H9 (cell line): ENCODE results near the gene SLC38A11. TPM values are rescaled to one million over a fixed set of nuclear protein-coding genes. Genes with fewer than 3 reads are reported as not detected.

Experiments used
- DNase-seq: peaks from one replicate; pipeline ENCODE4 v3.0.0-alpha.2; 2017
- H2AFZ ChIP-seq: one replicate; pipeline ENCODE4 v1.6.1; 2013; ENCODE audit warnings: mild to moderate bottlenecking, low read length, control low read depth, moderate library complexity
- H2AK5ac ChIP-seq: 2 replicates; pipeline ENCODE4 v1.6.1; 2013; ENCODE audit warnings: low read length, control low read depth, mixed read lengths; ENCODE audit not compliant: insufficient read length
- H2BK120ac ChIP-seq: one replicate; pipeline ENCODE4 v1.6.1; 2013; ENCODE audit warnings: low read depth, mild to moderate bottlenecking, low read length, control low read depth, inconsistent platforms; ENCODE audit not compliant: poor library complexity, severe bottlenecking
- H2BK12ac ChIP-seq: 2 replicates; pipeline ENCODE4 v1.6.1; 2013; ENCODE audit warnings: low read length, control low read depth, mixed read lengths, low read depth; ENCODE audit not compliant: insufficient read length
- H2BK15ac ChIP-seq: 2 replicates; pipeline ENCODE4 v1.6.1; 2013; ENCODE audit warnings: low read depth, low read length, control low read depth
- H2BK20ac ChIP-seq: one replicate; pipeline ENCODE4 v1.6.1; 2013; ENCODE audit warnings: low read depth, mild to moderate bottlenecking, low read length, control low read depth, inconsistent platforms; ENCODE audit not compliant: poor library complexity, severe bottlenecking
- H2BK5ac ChIP-seq: 2 replicates; pipeline ENCODE4 v1.6.1; 2013; ENCODE audit warnings: low read length, control low read depth, mixed read lengths; ENCODE audit not compliant: insufficient read length
- H3K14ac ChIP-seq: 2 replicates; pipeline ENCODE4 v1.6.1; 2013; ENCODE audit warnings: low read length, control low read depth; ENCODE audit not compliant: insufficient read depth
- H3K18ac ChIP-seq: 2 replicates; pipeline ENCODE4 v1.6.1; 2013; ENCODE audit warnings: low read depth, mild to moderate bottlenecking, mixed read lengths, low read length, control low read depth; ENCODE audit not compliant: insufficient read length
- H3K23ac ChIP-seq: 2 replicates; pipeline ENCODE4 v1.6.1; 2013; ENCODE audit warnings: low read length, control low read depth, mixed read lengths, low read depth; ENCODE audit not compliant: insufficient read length
- H3K23me2 ChIP-seq: 2 replicates; pipeline ENCODE4 v1.6.1; 2013; ENCODE audit warnings: low read depth, mild to moderate bottlenecking, mixed read lengths, low read length, control low read depth; ENCODE audit not compliant: insufficient read length, poor library complexity, severe bottlenecking
- H3K27ac ChIP-seq: 2 replicates; pipeline ENCODE4 v1.5.1; 2013; ENCODE audit warnings: low read length, control low read depth, mixed read lengths, low read depth; ENCODE audit not compliant: insufficient read length
- H3K27me3 ChIP-seq: 2 replicates; pipeline ENCODE4 v1.6.1; 2013; ENCODE audit warnings: low read length, control low read depth, inconsistent platforms; ENCODE audit not compliant: insufficient read depth
- H3K4ac ChIP-seq: 2 replicates; pipeline ENCODE4 v1.6.1; 2013; ENCODE audit warnings: low read depth, mild to moderate bottlenecking, control low read depth, inconsistent platforms, low read length, moderate library complexity
- H3K4me1 ChIP-seq: 2 replicates; pipeline ENCODE4 v1.6.1; 2013; ENCODE audit warnings: low read length, control low read depth, inconsistent platforms; ENCODE audit not compliant: insufficient read depth
- H3K4me2 ChIP-seq: 2 replicates; pipeline ENCODE4 v1.6.1; 2013; ENCODE audit warnings: low read length, control low read depth, mixed read lengths; ENCODE audit not compliant: insufficient read length, insufficient read depth
- H3K56ac ChIP-seq: 2 replicates; pipeline ENCODE4 v1.6.1; 2013; ENCODE audit warnings: low read depth, mild to moderate bottlenecking, mixed read lengths, low read length, control low read depth; ENCODE audit not compliant: insufficient read length
- H3K79me1 ChIP-seq: 2 replicates; pipeline ENCODE4 v1.6.1; 2013; ENCODE audit warnings: low read depth, mild to moderate bottlenecking, moderate library complexity, low read length, control low read depth, inconsistent platforms; ENCODE audit not compliant: insufficient read depth, poor library complexity, severe bottlenecking
- H3K79me2 ChIP-seq: 2 replicates; pipeline ENCODE4 v1.6.1; 2013; ENCODE audit warnings: low read length, control low read depth, inconsistent platforms; ENCODE audit not compliant: insufficient read depth
- H3K9ac ChIP-seq: 2 replicates; pipeline ENCODE4 v1.6.1; 2013; ENCODE audit warnings: low read length, control low read depth, mixed read lengths; ENCODE audit not compliant: insufficient read length; ENCODE audit errors: extremely low read depth
- H3K9me3 ChIP-seq: one replicate; pipeline ENCODE4 v1.6.1; 2013; ENCODE audit warnings: low read depth, low read length, inconsistent platforms; ENCODE audit not compliant: control insufficient read depth
- H3T11ph ChIP-seq: one replicate; pipeline ENCODE4 v1.6.1; 2013; ENCODE audit warnings: mild to moderate bottlenecking, low read length, control low read depth, inconsistent platforms
- H4K20me1 ChIP-seq: one replicate; pipeline ENCODE4 v1.6.1; 2013; ENCODE audit not compliant: control insufficient read depth, insufficient read length, insufficient read depth
- H4K5ac ChIP-seq: 2 replicates; pipeline ENCODE4 v1.6.1; 2013; ENCODE audit warnings: low read depth, mild to moderate bottlenecking, mixed read lengths, low read length, control low read depth; ENCODE audit not compliant: insufficient read length
- H4K8ac ChIP-seq: replicated peaks from 2 replicates; pipeline ENCODE4 v1.6.1; 2013; ENCODE audit warnings: low read length, control low read depth, mixed read lengths, low read depth; ENCODE audit not compliant: insufficient read length
- H4K91ac ChIP-seq: 2 replicates; pipeline ENCODE4 v1.6.1; 2013; ENCODE audit warnings: low read depth, mild to moderate bottlenecking, moderate library complexity, mixed read lengths, low read length, control low read depth; ENCODE audit not compliant: insufficient read length
- H3K27ac Mint-ChIP-seq, 3 experiments: 2 replicates in 2 of 3; 3 replicates in 1 of 3; pipeline ENCODE4 v1.8.0; 2020 to 2021; ENCODE audit warnings: mixed read lengths in 3 of 3, mild to moderate bottlenecking in 1 of 3, moderate library complexity in 1 of 3
- H3K27me3 Mint-ChIP-seq: 2 replicates; pipeline ENCODE4 v1.8.0; 2021; ENCODE audit warnings: low read depth, mild to moderate bottlenecking, moderate library complexity, mixed read lengths
- H3K36me3 Mint-ChIP-seq, 3 experiments: 2 replicates in 2 of 3; 3 replicates in 1 of 3; pipeline ENCODE4 v1.8.0; 2020 to 2021; ENCODE audit warnings: low read depth in 3 of 3, mixed read lengths in 3 of 3; ENCODE audit not compliant: insufficient read depth in 1 of 3
- H3K4me1 Mint-ChIP-seq, 2 experiments: 2 replicates each; pipeline ENCODE4 v1.8.0; 2020; ENCODE audit warnings: mixed read lengths in 2 of 2
- H3K4me3 Mint-ChIP-seq, 2 experiments: 2 replicates in 1 of 2; 3 replicates in 1 of 2; pipeline ENCODE4 v1.8.0; 2020 to 2021; ENCODE audit warnings: mild to moderate bottlenecking in 2 of 2, mixed read lengths in 2 of 2, moderate library complexity in 1 of 2
- H3K9me3 Mint-ChIP-seq, 2 experiments: 2 replicates in 1 of 2; 3 replicates in 1 of 2; pipeline ENCODE4 v1.8.0; 2020; ENCODE audit warnings: mild to moderate bottlenecking in 2 of 2, mixed read lengths in 2 of 2, moderate library complexity in 1 of 2
- CTCF ChIP-seq: fragments of 200-600 bp; sonication (generic); conservative IDR thresholded peaks from 3 replicates; pipeline ENCODE4 v1.8.0; 2021; ENCODE audit warnings: antibody characterized with exemption, mild to moderate bottlenecking
- WGBS: extraction: QIAGEN DNeasy Blood & Tissue Kit; methylation state at CpG from one replicate; pipeline ENCODE4 v1.1.7; 2013; ENCODE audit warnings: missing lambda C conversion rate, low lambda C conversion rate, mixed read lengths; ENCODE audit not compliant: insufficient read length; ENCODE audit errors: extremely low coverage; 5-methylcytosine and 5-hydroxymethylcytosine counted together
- total RNA-seq: library from RNA; stranded (reverse); gene quantifications from 2 replicates; pipeline ENCODE4 v1.2.1, GENCODE V29; 2021

Gene SLC38A11
- total RNA-seq, 1 experiment from 2014 or later: not detected

GRCh38 chr2:164852086-164852485 is 103.2 kb downstream of the SLC38A11 start:
- H2BK12ac ChIP-seq: no peak overlapping the region
- no peak overlapping the region for H3K27ac Mint-ChIP-seq

More at GRCh38 chr2:164852086-164852485, 103.2 kb downstream of the SLC38A11 start:
- no peaks in the 10 kb centered on the region for H4K20me1 ChIP-seq
- no peaks in the 10 kb centered on the region for H3K79me2 ChIP-seq
- no CpG with 5 or more reads among the region's 4 CpGs for WGBS
- no peak for DNase-seq
- no peak overlapping the region for H3K27ac ChIP-seq
- H3K4me1 Mint-ChIP-seq: peaks cover 0 to 4% of the 10 kb centered on the region in 2 experiments; a peak in 1 of 4 replicates
- no peak for TF ChIP-seq CTCF
- no peak overlapping the region for H3K4ac ChIP-seq
- no peak overlapping the region for H3K9ac ChIP-seq
- no peak overlapping the region for H2BK120ac ChIP-seq
- H4K5ac ChIP-seq: no peak overlapping the region
- H3K4me3 Mint-ChIP-seq: no peak overlapping the region
- H2AK5ac ChIP-seq: no peak overlapping the region
- no peaks in the 10 kb centered on the region for H3K79me1 ChIP-seq
- no peak overlapping the region for H2AFZ ChIP-seq
- no peak overlapping the region for H3K56ac ChIP-seq
- no peak overlapping the region for H3K18ac ChIP-seq
- no peak overlapping the region for H3K4me2 ChIP-seq
- H4K8ac ChIP-seq: no peak overlapping the region
- no peaks in the 10 kb centered on the region for H3K9me3 Mint-ChIP-seq
- no peak overlapping the region for H3T11ph ChIP-seq
- H2BK20ac ChIP-seq: no peak overlapping the region
- H2BK5ac ChIP-seq: no peak overlapping the region
- H4K91ac ChIP-seq: no peak overlapping the region
- H3K14ac ChIP-seq: no peak overlapping the region
- H2BK15ac ChIP-seq: no peak overlapping the region
- H3K27me3 ChIP-seq: no peaks in the 10 kb centered on the region
- no peaks in the 10 kb centered on the region for H3K4me1 ChIP-seq
- no peaks in the 10 kb centered on the region for H3K36me3 Mint-ChIP-seq
- H3K23me2 ChIP-seq: no peaks in the 10 kb centered on the region
- no peaks in the 10 kb centered on the region for H3K9me3 ChIP-seq
- H3K23ac ChIP-seq: no peak overlapping the region
- no peaks in the 10 kb centered on the region for H3K27me3 Mint-ChIP-seq
